H1 (cell line): ENCODE data around the gene GRID2.

Source experiments
- ASH2L ChIP-seq: fragments of 200-600, 300-600 bp; sonication (generic); IDR thresholded peaks from one replicate; pipeline ENCODE4 v1.7.1; 2017; ENCODE audit warnings: low read length
- EP300 ChIP-seq, 2 experiments: IDR thresholded peaks; 1 replicate in 1 of 2; 2 replicates in 1 of 2; pipeline ENCODE4 v1.6.1; 2011 to 2012; ENCODE audit warnings: low read depth in 2 of 2, low read length in 2 of 2, mild to moderate bottlenecking in 2 of 2, borderline replicate concordance in 1 of 2, inconsistent platforms in 1 of 2, moderate library complexity in 1 of 2
- KDM5A ChIP-seq: fragments of 200-600 bp; IDR thresholded peaks from 2 replicates; pipeline ENCODE4 v1.7.1; 2012; ENCODE audit warnings: mild to moderate bottlenecking, low read length, inconsistent platforms, mixed read lengths
- NANOG ChIP-seq: IDR thresholded peaks from 2 replicates; pipeline ENCODE4 v1.6.1; 2011; ENCODE audit warnings: low read length, low read depth, mild to moderate bottlenecking, inconsistent platforms; ENCODE audit not compliant: insufficient read depth, poor library complexity, severe bottlenecking
- POLR2A ChIP-seq, 2 experiments: IDR thresholded peaks; 1 replicate in 1 of 2; 2 replicates in 1 of 2; pipeline ENCODE4 v1.6.1; 2011; ENCODE audit warnings: low read depth in 2 of 2, low read length in 2 of 2, mild to moderate bottlenecking in 2 of 2; ENCODE audit errors: control extremely low read depth in 1 of 2
- POLR2AphosphoS5 ChIP-seq: IDR thresholded peaks from 2 replicates; pipeline ENCODE4 v1.6.1; 2011; ENCODE audit warnings: low read depth, low read length
- RAD21 ChIP-seq, 2 experiments: IDR thresholded peaks in 1 of 2; conservative IDR thresholded peaks in 1 of 2; 2 replicates each; pipeline ENCODE4 v1.6.1; 2011; ENCODE audit warnings: low read depth in 2 of 2, low read length in 2 of 2, improper control_type of control experiment in 1 of 2, inconsistent platforms in 1 of 2, mild to moderate bottlenecking in 1 of 2, moderate library complexity in 1 of 2
- RFX5 ChIP-seq: IDR thresholded peaks from 2 replicates; pipeline ENCODE4 v1.6.1; 2011; ENCODE audit warnings: low read depth, low read length, improper control_type of control experiment, borderline replicate concordance
- TBP ChIP-seq: IDR thresholded peaks from 2 replicates; pipeline ENCODE4 v1.6.1; 2011; ENCODE audit warnings: low read depth, low read length, improper control_type of control experiment
- TF ChIP-seq, protein P1 (sequence below), 3 experiments: IDR thresholded peaks; 1 replicate in 2 of 3; 2 replicates in 1 of 3; pipeline versions ENCODE4 v1.5.1 to v1.6.1; 2011; ENCODE audit warnings: low read length in 3 of 3, mild to moderate bottlenecking in 3 of 3, inconsistent platforms in 2 of 3, low read depth in 1 of 3, moderate library complexity in 1 of 3; ENCODE audit not compliant: insufficient read depth in 1 of 3; ENCODE audit errors: control extremely low read depth in 1 of 3

DNA sequence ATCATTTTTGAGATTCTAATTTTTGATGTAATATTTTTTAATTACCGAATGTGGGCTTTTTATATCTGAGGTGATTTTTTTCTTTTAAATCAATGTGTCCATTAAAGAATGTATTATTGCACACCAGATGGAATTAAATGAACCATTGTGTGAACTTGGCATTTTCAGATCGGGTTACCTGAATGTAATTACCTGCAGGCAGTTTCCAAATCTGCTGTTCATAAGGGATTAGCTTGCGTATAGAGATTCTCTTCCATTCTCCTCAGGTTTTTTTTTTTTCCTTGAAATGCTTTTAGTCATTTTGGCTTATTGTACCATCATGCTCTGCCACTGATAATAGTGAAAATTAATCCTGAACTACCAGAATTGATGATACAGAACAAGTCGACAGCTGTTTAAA lies 1013.3 kb downstream of the GRID2 start:
- TF ChIP-seq EP300 (IDR thresholded peaks at IDR 0.05; ENCODE audit: borderline replicate concordance in 1 of 2, low read depth in 2 of 2, low read length in 2 of 2) = no peak
- no peak for TF ChIP-seq ASH2L
- TF ChIP-seq RAD21 (IDR thresholded peaks at IDR 0.05 in 1 of 2, conservative IDR thresholded peaks at IDR 0.05 in 1 of 2; ENCODE audit: low read depth in 2 of 2, low read length in 2 of 2) = no peak
- TF ChIP-seq, protein P1, sequence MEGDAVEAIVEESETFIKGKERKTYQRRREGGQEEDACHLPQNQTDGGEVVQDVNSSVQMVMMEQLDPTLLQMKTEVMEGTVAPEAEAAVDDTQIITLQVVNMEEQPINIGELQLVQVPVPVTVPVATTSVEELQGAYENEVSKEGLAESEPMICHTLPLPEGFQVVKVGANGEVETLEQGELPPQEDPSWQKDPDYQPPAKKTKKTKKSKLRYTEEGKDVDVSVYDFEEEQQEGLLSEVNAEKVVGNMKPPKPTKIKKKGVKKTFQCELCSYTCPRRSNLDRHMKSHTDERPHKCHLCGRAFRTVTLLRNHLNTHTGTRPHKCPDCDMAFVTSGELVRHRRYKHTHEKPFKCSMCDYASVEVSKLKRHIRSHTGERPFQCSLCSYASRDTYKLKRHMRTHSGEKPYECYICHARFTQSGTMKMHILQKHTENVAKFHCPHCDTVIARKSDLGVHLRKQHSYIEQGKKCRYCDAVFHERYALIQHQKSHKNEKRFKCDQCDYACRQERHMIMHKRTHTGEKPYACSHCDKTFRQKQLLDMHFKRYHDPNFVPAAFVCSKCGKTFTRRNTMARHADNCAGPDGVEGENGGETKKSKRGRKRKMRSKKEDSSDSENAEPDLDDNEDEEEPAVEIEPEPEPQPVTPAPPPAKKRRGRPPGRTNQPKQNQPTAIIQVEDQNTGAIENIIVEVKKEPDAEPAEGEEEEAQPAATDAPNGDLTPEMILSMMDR (IDR thresholded peaks at IDR 0.05; ENCODE audit: control extremely low read depth in 1 of 3, insufficient read depth in 1 of 3, low read depth in 1 of 3, low read length in 3 of 3) = no peak
- no peak for TF ChIP-seq NANOG
- no peak for TF ChIP-seq KDM5A
- TF ChIP-seq POLR2A (IDR thresholded peaks at IDR 0.05; ENCODE audit: control extremely low read depth in 1 of 2, low read depth in 2 of 2, low read length in 2 of 2) = no peak
- TF ChIP-seq TBP = no peak
- TF ChIP-seq POLR2AphosphoS5 = no peak
- TF ChIP-seq RFX5 = no peak
